Cardiac muscle cell (in vitro differentiated cells and primary cell): ENCODE measurements around the gene ACOXL. TPM values are rescaled to one million over a fixed set of nuclear protein-coding genes. Genes with fewer than 3 reads are reported as not detected.

Experiments used
- DNase-seq, 2 donors: peaks; one replicate each; pipeline versions ENCODE4 v3.0.0 to v3.0.0-alpha.2; 2010 to 2017; ENCODE audit warnings: low read depth in 1 of 2, low spot score in 1 of 2
- H3K27ac ChIP-seq: fragments of 200-600 bp; sonication (generic); 2 replicates; pipeline ENCODE4 v1.5.1; 2016
- H3K27me3 ChIP-seq: fragments of 200-600 bp; sonication (generic); 2 replicates; pipeline ENCODE4 v1.6.0; 2016; ENCODE audit warnings: control low read depth
- H3K36me3 ChIP-seq: fragments of 200-600 bp; sonication (generic); 2 replicates; pipeline ENCODE4 v1.5.1; 2016; ENCODE audit warnings: control low read depth
- H3K4me1 ChIP-seq: fragments of 200-600 bp; sonication (generic); 2 replicates; pipeline ENCODE4 v1.8.1; 2017; ENCODE audit warnings: low read depth, mild to moderate bottlenecking, mixed run types
- H3K4me3 ChIP-seq: fragments of 200-600 bp; sonication (generic); 2 replicates; pipeline ENCODE4 v1.5.1; 2016; ENCODE audit warnings: mild to moderate bottlenecking
- H3K9me3 ChIP-seq: fragments of 200-600 bp; sonication (generic); 2 replicates; pipeline ENCODE4 v1.5.1; 2017; ENCODE audit warnings: low read depth, mild to moderate bottlenecking, control low read depth
- CTCF ChIP-seq: IDR thresholded peaks from 2 replicates; pipeline ENCODE4 v1.5.1; 2012; ENCODE audit warnings: low read depth, mild to moderate bottlenecking, low read length
- polyA plus RNA-seq: library from polyadenylated mRNA; unstranded; fragments of >200 nt; fragmentation: Nextera tagmentation; extraction: Ambion mirVana; gene quantifications from 2 replicates; pipeline ENCODE4 v1.2.1, GENCODE V29; 2016
- total RNA-seq: library from RNA; depleted of rRNA; stranded (reverse); fragments of >200 nt; gene quantifications from 2 replicates; pipeline ENCODE4 v1.2.3, GENCODE V29; 2016

The ACOXL gene
- total and polyA plus RNA-seq, 2 experiments from 2014 or later = 0.89 to 2.4 TPM

- TF ChIP-seq CTCF = no peak
- H3K36me3 ChIP-seq = no peaks in the 10 kb centered on the region
- H3K9me3 ChIP-seq = no peaks in the 10 kb centered on the region
- no peak overlapping the region for H3K4me3 ChIP-seq
- H3K27me3 ChIP-seq = no peaks in the 10 kb centered on the region
- no peak for DNase-seq
- H3K4me1 ChIP-seq = peaks cover 7% of the 10 kb centered on the region
- no peak overlapping the region for H3K27ac ChIP-seq
Measured at GRCh38 chr2:110870545-110870944, 138.2 kb downstream of the ACOXL start.

DNA sequence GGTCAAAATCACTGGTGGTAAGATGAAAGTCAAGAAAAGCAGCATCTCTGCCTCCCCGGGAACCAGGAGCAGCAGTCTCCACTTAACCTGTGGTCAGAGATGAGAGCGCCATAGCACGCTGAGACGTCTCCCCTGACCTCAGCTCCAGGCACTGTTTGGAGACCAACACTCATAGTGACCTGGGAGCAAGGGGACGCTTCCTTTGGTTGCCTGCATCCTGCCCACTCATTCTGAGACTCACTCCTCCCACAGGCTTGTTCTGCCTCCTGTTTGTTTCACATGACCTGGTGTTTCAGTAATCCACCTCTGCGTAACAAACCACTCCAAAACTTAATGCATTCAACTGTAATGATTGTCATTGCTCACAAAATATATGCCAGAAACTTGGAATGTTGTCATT lies 139.3 kb downstream of the ACOXL start:
- H3K27ac ChIP-seq = no peak overlapping the region
- H3K36me3 ChIP-seq = no peaks in the 10 kb centered on the region
- H3K9me3 ChIP-seq = no peaks in the 10 kb centered on the region
- H3K4me3 ChIP-seq = no peak overlapping the region
- DNase-seq = no peak
- H3K4me1 ChIP-seq = peaks cover 7% of the 10 kb centered on the region
- no peaks in the 10 kb centered on the region for H3K27me3 ChIP-seq
- no peak for TF ChIP-seq CTCF

- Histone ChIP-seq H3K9me3 (no peaks in the 10 kb centered on the region), H3K27ac (no peak overlapping the region), H3K4me3 (no peak overlapping the region), H3K4me1 (peaks cover 12% of the 10 kb centered on the region), H3K36me3 (no peaks in the 10 kb centered on the region), H3K27me3 (no peaks in the 10 kb centered on the region)
- TF ChIP-seq CTCF = no peak
- DNase-seq = no peak
Measured at GRCh38 chr2:110872521-110872920, 140.1 kb downstream of the ACOXL start.

DNA sequence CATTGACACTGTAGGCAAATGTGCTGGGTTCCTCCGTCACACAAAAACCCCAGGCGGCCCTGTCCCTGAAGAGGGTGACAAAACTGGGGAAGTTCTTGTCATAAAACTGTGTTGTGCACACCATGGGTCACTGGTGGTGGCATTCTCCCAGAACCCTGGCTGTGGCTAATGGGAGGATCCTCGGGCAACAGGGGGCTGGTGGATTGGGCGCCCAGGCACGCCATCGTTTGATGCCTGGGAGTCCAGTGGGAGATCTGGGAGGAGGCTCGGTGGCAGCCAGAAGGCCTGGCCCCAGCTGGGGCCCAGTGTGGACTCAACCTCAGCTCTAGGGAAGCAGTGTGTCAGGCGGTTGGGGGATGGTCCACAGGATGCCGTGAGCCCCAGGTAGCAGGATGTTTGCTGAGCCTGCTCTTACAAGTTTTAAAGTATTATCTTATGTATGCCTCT lies 140.7 kb downstream of the ACOXL start:
- H3K27me3 ChIP-seq = no peaks in the 10 kb centered on the region
- no peak for DNase-seq
- TF ChIP-seq CTCF = no peak

GRCh38 chr2:110873597-110874452 lies 141.5 kb downstream of the ACOXL start:
- Histone ChIP-seq H3K9me3 (no peaks in the 10 kb centered on the region), H3K36me3 (no peaks in the 10 kb centered on the region), H3K27ac (no peak overlapping the region), H3K4me1 (peaks cover 14% of the 10 kb centered on the region), H3K27me3 (no peaks in the 10 kb centered on the region), H3K4me3 (no peak overlapping the region)
- no peak for DNase-seq
- no peak for TF ChIP-seq CTCF

More for the DNA sequence above, 140.7 kb downstream of the ACOXL start:
- no peak overlapping the region for H3K27ac ChIP-seq
- peaks cover 14% of the 10 kb centered on the region for H3K4me1 ChIP-seq
- H3K4me3 ChIP-seq = no peak overlapping the region
- no peaks in the 10 kb centered on the region for H3K9me3 ChIP-seq
- H3K36me3 ChIP-seq = no peaks in the 10 kb centered on the region
